Activated CD8-positive, alpha-beta memory T cell treated with anti-CD3 and anti-CD28 coated beads, Interleukin-2, amount 50 U/mL, for 4 hours (primary cell): ENCODE data around the gene PARVB.

Experiments
- DNase-seq: peaks from one replicate; pipeline ENCODE4 v3.0.0-alpha.2; 2020

Gene PARVB

GRCh38 chr22:44165286-44165874 is 141.3 kb downstream of the PARVB start:
- DNase-seq, result no peak

- no peak for DNase-seq
These were observed 142.6 kb downstream of the PARVB start for GRCh38 chr22:44166498-44167276.

- no peak for DNase-seq
These were observed 143.4 kb downstream of the PARVB start for GRCh38 chr22:44167501-44167900.

- no peak for DNase-seq
These were observed 144.1 kb downstream of the PARVB start for GRCh38 chr22:44168206-44168605.

- DNase-seq, result no peak
These were observed 146.4 kb downstream of the PARVB start for GRCh38 chr22:44170470-44170869.

- DNase-seq, result no peak
These were observed 147.5 kb downstream of the PARVB start for GRCh38 chr22:44171561-44171960.

GRCh38 chr22:44172370-44173108 is 148.4 kb downstream of the PARVB start:
- DNase-seq, result no peak

GRCh38 chr22:44173154-44173553 is 149.1 kb downstream of the PARVB start:
- DNase-seq, result no peak

GRCh38 chr22:44175676-44176075 is 151.6 kb downstream of the PARVB start:
- no peak for DNase-seq

GRCh38 chr22:44179196-44179988 is 155.3 kb downstream of the PARVB start:
- DNase-seq, result no peak

- DNase-seq, result no peak
These were observed 156.0 kb downstream of the PARVB start for GRCh38 chr22:44179989-44180705.

- no peak for DNase-seq
These were observed 156.6 kb downstream of the PARVB start, which contains the start of gene PARVG for GRCh38 chr22:44180706-44181032. Gene PARVG (plus strand): TSS chr22:44180925. CDS start chr22:44183330, 2,405 bp downstream.

GRCh38 chr22:44181033-44181911 is 157.2 kb downstream of the PARVB start:
- DNase-seq, result peak; percentile 71

GRCh38 chr22:44181912-44182587 is 157.9 kb downstream of the PARVB start:
- DNase-seq, result peak; percentile 27

GRCh38 chr22:44182588-44183286 is 158.6 kb downstream of the PARVB start:
- peak; percentile 36 for DNase-seq

- DNase-seq, result peak; percentile 31
These were observed 159.1 kb downstream of the PARVB start for GRCh38 chr22:44183287-44183588.

GRCh38 chr22:44184006-44184405 is 159.9 kb downstream of the PARVB start:
- DNase-seq, result no peak

GRCh38 chr22:44185237-44186120 is 161.4 kb downstream of the PARVB start:
- DNase-seq, result no peak

GRCh38 chr22:44186121-44186510 is 162.0 kb downstream of the PARVB start:
- DNase-seq, result no peak
